Vagina (tissue), 2 donors: Measurements from ENCODE around the gene PLEKHA6.

Experiments used
- POLR2AphosphoS5 ChIP-seq, 2 donors: sonication (generic); formaldehyde crosslinking; IDR thresholded peaks; one replicate each; pipeline ENCODE4 v1.9.0; 2017; ENCODE audit warnings: antibody characterized with exemption in 2 of 2, mild to moderate bottlenecking in 2 of 2, low read depth in 1 of 2; ENCODE audit not compliant: insufficient read depth in 1 of 2
- TF ChIP-seq, protein P1 (sequence below), 3 experiments: fragments of 450-650 bp in 2 of 3; fragments of 200-600 bp in 1 of 3; sonication (generic) in 1 of 3; IDR thresholded peaks; one replicate each; pipeline ENCODE4 v1.5.1; 2017 to 2019; ENCODE audit warnings: antibody characterized with exemption in 3 of 3, mild to moderate bottlenecking in 2 of 3, moderate library complexity in 2 of 3

DNA sequence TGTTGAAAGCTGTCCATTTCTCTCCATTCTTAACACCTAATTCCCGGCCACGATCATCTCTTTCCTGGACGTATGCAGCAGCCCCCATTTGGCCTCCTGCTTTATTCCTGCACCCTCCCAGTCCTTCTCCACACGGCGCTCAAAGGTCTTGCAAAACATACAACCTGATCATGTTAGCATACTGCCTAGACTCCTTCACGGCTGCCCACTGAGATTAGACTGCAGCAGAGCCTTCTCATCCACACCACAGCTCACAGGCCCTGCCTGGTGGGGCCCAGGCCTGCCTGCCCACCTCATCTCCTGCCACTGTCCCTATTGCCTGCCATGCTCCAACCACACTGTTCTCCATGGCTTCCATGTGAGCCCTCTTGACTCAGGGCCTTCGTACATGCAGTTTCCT is 148.7 kb downstream of the PLEKHA6 start:
- TF ChIP-seq, protein P1, sequence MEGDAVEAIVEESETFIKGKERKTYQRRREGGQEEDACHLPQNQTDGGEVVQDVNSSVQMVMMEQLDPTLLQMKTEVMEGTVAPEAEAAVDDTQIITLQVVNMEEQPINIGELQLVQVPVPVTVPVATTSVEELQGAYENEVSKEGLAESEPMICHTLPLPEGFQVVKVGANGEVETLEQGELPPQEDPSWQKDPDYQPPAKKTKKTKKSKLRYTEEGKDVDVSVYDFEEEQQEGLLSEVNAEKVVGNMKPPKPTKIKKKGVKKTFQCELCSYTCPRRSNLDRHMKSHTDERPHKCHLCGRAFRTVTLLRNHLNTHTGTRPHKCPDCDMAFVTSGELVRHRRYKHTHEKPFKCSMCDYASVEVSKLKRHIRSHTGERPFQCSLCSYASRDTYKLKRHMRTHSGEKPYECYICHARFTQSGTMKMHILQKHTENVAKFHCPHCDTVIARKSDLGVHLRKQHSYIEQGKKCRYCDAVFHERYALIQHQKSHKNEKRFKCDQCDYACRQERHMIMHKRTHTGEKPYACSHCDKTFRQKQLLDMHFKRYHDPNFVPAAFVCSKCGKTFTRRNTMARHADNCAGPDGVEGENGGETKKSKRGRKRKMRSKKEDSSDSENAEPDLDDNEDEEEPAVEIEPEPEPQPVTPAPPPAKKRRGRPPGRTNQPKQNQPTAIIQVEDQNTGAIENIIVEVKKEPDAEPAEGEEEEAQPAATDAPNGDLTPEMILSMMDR (IDR thresholded peaks at IDR 0.05): no peak
- TF ChIP-seq POLR2AphosphoS5 (IDR thresholded peaks at IDR 0.05; ENCODE audit: insufficient read depth in 1 of 2, low read depth in 1 of 2): no peak
